DND-41 (cell line): ENCODE data around the gene ZNF576.

Experiments
- EZH2 ChIP-seq: IDR thresholded peaks from 3 replicates; pipeline ENCODE4 v1.6.1; 2012; ENCODE audit warnings: borderline replicate concordance, low read depth, mild to moderate bottlenecking, moderate library complexity, low read length, inconsistent platforms; ENCODE audit not compliant: severe bottlenecking
- TF ChIP-seq, protein P1 (sequence below): IDR thresholded peaks from 2 replicates; pipeline ENCODE4 v1.5.1; 2012; ENCODE audit warnings: borderline replicate concordance, low read length, moderate library complexity, mild to moderate bottlenecking; ENCODE audit not compliant: poor library complexity, severe bottlenecking; ENCODE audit errors: extremely low read depth

DNA sequence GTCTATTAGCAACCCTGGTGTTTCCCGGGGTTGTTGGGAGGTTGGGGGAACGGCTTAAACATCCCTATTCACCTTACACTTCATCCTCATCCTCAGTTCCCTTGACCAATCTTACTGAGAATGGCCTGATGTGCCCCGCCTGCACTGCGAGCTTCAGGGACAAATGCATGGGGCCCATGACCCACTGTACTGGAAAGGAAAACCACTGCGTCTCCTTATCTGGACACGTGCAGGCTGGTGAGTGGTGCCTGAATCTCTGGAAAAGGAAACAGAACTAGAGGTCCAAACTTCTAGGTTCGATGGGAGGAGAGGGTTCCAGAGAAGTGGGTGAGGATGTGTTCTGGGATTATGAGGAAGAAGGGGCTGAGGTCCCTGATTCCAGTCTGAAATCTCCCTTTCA lies 14.9 kb upstream of the ZNF576 start:
- TF ChIP-seq EZH2, result no peak
- TF ChIP-seq, protein P1, sequence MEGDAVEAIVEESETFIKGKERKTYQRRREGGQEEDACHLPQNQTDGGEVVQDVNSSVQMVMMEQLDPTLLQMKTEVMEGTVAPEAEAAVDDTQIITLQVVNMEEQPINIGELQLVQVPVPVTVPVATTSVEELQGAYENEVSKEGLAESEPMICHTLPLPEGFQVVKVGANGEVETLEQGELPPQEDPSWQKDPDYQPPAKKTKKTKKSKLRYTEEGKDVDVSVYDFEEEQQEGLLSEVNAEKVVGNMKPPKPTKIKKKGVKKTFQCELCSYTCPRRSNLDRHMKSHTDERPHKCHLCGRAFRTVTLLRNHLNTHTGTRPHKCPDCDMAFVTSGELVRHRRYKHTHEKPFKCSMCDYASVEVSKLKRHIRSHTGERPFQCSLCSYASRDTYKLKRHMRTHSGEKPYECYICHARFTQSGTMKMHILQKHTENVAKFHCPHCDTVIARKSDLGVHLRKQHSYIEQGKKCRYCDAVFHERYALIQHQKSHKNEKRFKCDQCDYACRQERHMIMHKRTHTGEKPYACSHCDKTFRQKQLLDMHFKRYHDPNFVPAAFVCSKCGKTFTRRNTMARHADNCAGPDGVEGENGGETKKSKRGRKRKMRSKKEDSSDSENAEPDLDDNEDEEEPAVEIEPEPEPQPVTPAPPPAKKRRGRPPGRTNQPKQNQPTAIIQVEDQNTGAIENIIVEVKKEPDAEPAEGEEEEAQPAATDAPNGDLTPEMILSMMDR, result no peak
